Tibial nerve (tissue), 4 donors: ENCODE measurements around the gene MLST8. TPM values are rescaled to one million over a fixed set of nuclear protein-coding genes. Genes with fewer than 3 reads are reported as not detected.

Source experiments
- DNase-seq, 2 donors: peaks; one replicate each; pipeline ENCODE4 v3.0.0-alpha.2; 2019; ENCODE audit warnings: low spot score in 2 of 2
- H3K27ac ChIP-seq, 4 donors: fragments of 200-600 bp; sonication (generic) in 3 of 4; one replicate each; pipeline ENCODE4 v1.5.1; 2017 to 2019; ENCODE audit warnings: mild to moderate bottlenecking in 1 of 4
- H3K27me3 ChIP-seq, 2 donors: fragments of 200-600 bp; sonication (generic) in 1 of 2; one replicate each; pipeline versions ENCODE4 v1.5.1 to v1.6.0; 2017 to 2019
- H3K36me3 ChIP-seq, 3 donors: fragments of 200-600 bp; sonication (generic); one replicate each; pipeline ENCODE4 v1.5.1; 2018 to 2019
- H3K4me1 ChIP-seq, 4 donors: fragments of 200-600 bp; sonication (generic) in 3 of 4; one replicate each; pipeline ENCODE4 v1.5.1; 2017 to 2019
- H3K4me3 ChIP-seq, 4 donors: fragments of 200-600 bp; sonication (generic) in 3 of 4; one replicate each; pipeline ENCODE4 v1.5.1; 2017 to 2019; ENCODE audit warnings: mild to moderate bottlenecking in 1 of 4, moderate library complexity in 1 of 4
- H3K9me3 ChIP-seq, 4 donors: fragments of 200-600 bp; sonication (generic) in 3 of 4; one replicate each; pipeline ENCODE4 v1.5.1; 2017 to 2019
- CTCF ChIP-seq, 5 experiments: fragments of 200-600 bp in 3 of 5; fragments of 450-650 bp in 2 of 5; sonication (generic) in 3 of 5; IDR thresholded peaks; one replicate each; pipeline ENCODE4 v1.5.1; 2016 to 2019; ENCODE audit warnings: antibody characterized with exemption in 5 of 5, mild to moderate bottlenecking in 3 of 5, moderate library complexity in 2 of 5
- EP300 ChIP-seq, 2 donors: sonication (generic); formaldehyde crosslinking; IDR thresholded peaks; one replicate each; pipeline ENCODE4 v1.6.1; 2017; ENCODE audit warnings: antibody characterized with exemption in 2 of 2, mild to moderate bottlenecking in 1 of 2
- POLR2A ChIP-seq, 2 donors: fragments of 450-650 bp; IDR thresholded peaks; one replicate each; pipeline ENCODE4 v1.6.1; 2017; ENCODE audit warnings: antibody characterized with exemption in 2 of 2, mild to moderate bottlenecking in 2 of 2, moderate library complexity in 2 of 2
- WGBS, 2 donors: methylation state at CpG; one replicate each; pipeline ENCODE4 v1.1.5; 2018; 5-methylcytosine and 5-hydroxymethylcytosine counted together
- total RNA-seq, 4 donors: library from RNA; depleted of rRNA; stranded (reverse); fragments of >200 nt; gene quantifications; one replicate each; pipeline ENCODE4 v1.1.0, GENCODE V29; 2016

MLST8 gene
- total RNA-seq, 4 donors from 2014 or later = 28.8 to 73.8 (median 43.8) TPM

- Histone ChIP-seq H3K27me3 (no peaks in the 10 kb centered on the region), H3K36me3 (peaks cover 3 to 65% (median 28%) of the 10 kb centered on the region in 3 donors), H3K9me3 (no peaks in the 10 kb centered on the region), H3K4me3 (no peak overlapping the region), H3K4me1 (peaks cover 0 to 5% (median 0%) of the 10 kb centered on the region in 4 donors), H3K27ac (no peak overlapping the region)
- 88 to 90% methylated on average over 18 of the region's 18 CpGs for WGBS, 2 donors
- TF ChIP-seq CTCF (IDR thresholded peaks at IDR 0.05) (no peak), EP300 (IDR thresholded peaks at IDR 0.05) (no peak), POLR2A (IDR thresholded peaks at IDR 0.05) (no peak)
- DNase-seq = no peak
These were observed 28.2 kb upstream of the MLST8 start for GRCh38 chr16:2177101-2177500.

GRCh38 chr16:2177561-2177960 lies 27.7 kb upstream of the MLST8 start:
- TF ChIP-seq CTCF (IDR thresholded peaks at IDR 0.05) (no peak), EP300 (IDR thresholded peaks at IDR 0.05) (no peak), POLR2A (IDR thresholded peaks at IDR 0.05) (no peak)
- no peaks in the 10 kb centered on the region for H3K9me3 ChIP-seq
- H3K4me1 ChIP-seq = peaks cover 0 to 5% (median 0%) of the 10 kb centered on the region in 4 donors
- no peak overlapping the region for H3K27ac ChIP-seq
- no peak for DNase-seq
- peaks cover 3 to 61% (median 28%) of the 10 kb centered on the region in 3 donors for H3K36me3 ChIP-seq
- no peak overlapping the region for H3K4me3 ChIP-seq
- 93 to 97% methylated on average over 20 of the region's 20 CpGs for WGBS, 2 donors
- H3K27me3 ChIP-seq = no peaks in the 10 kb centered on the region

- H3K9me3 ChIP-seq = no peaks in the 10 kb centered on the region
- H3K36me3 ChIP-seq = peaks cover 3 to 51% (median 21%) of the 10 kb centered on the region in 3 donors
- no peak for TF ChIP-seq CTCF (IDR thresholded peaks at IDR 0.05)
- no peak for TF ChIP-seq EP300 (IDR thresholded peaks at IDR 0.05)
- no peak for TF ChIP-seq POLR2A (IDR thresholded peaks at IDR 0.05)
These were observed 26.7 kb upstream of the MLST8 start for GRCh38 chr16:2178321-2179106.

GRCh38 chr16:2179107-2179501 lies 26.1 kb upstream of the MLST8 start:
- H3K9me3 ChIP-seq = no peaks in the 10 kb centered on the region
- 49 to 53% methylated on average over 15 to 23 of the region's 50 CpGs for WGBS, 2 donors
- peaks cover 3 to 45% (median 15%) of the 10 kb centered on the region in 3 donors for H3K36me3 ChIP-seq
- TF ChIP-seq EP300 (IDR thresholded peaks at IDR 0.05) (no peak), CTCF (IDR thresholded peaks at IDR 0.05) (no peak), POLR2A (IDR thresholded peaks at IDR 0.05) (no peak)
- no peak overlapping the region for H3K27ac ChIP-seq
- H3K4me3 ChIP-seq = no peak overlapping the region
- DNase-seq = no peak
- peaks cover 0 to 5% (median 0%) of the 10 kb centered on the region in 4 donors for H3K4me1 ChIP-seq
- no peaks in the 10 kb centered on the region for H3K27me3 ChIP-seq

More at GRCh38 chr16:2178321-2179106, 26.7 kb upstream of the MLST8 start:
- WGBS, 2 donors = 21 to 45% methylated on average over 61 to 82 of the region's 106 CpGs
- Histone ChIP-seq H3K27me3 (no peaks in the 10 kb centered on the region), H3K27ac (no peak overlapping the region), H3K4me3 (no peak overlapping the region), H3K4me1 (peaks cover 0 to 5% (median 0%) of the 10 kb centered on the region in 4 donors)
- no peak for DNase-seq

- Histone ChIP-seq H3K4me1 (peaks cover 0 to 5% (median 0%) of the 10 kb centered on the region in 4 donors), H3K36me3 (peaks cover 3 to 40% (median 14%) of the 10 kb centered on the region in 3 donors), H3K9me3 (no peaks in the 10 kb centered on the region), H3K4me3 (no peak overlapping the region), H3K27ac (no peak overlapping the region), H3K27me3 (no peaks in the 10 kb centered on the region)
- WGBS, 2 donors = 96 to 97% methylated on average over 5 to 13 of the region's 31 CpGs
- no peak for DNase-seq
- no peak for TF ChIP-seq CTCF (IDR thresholded peaks at IDR 0.05)
- no peak for TF ChIP-seq EP300 (IDR thresholded peaks at IDR 0.05)
- no peak for TF ChIP-seq POLR2A (IDR thresholded peaks at IDR 0.05)
These were observed 25.7 kb upstream of the MLST8 start for GRCh38 chr16:2179576-2179975.
